Measurements from ENCODE around the gene ABCB4. TPM values are rescaled to one million over a fixed set of nuclear protein-coding genes. Genes with fewer than 3 reads are reported as not detected.

The ABCB4 gene
- total RNA-seq = 5.7 and 6.8 TPM in 2 replicates

DNA sequence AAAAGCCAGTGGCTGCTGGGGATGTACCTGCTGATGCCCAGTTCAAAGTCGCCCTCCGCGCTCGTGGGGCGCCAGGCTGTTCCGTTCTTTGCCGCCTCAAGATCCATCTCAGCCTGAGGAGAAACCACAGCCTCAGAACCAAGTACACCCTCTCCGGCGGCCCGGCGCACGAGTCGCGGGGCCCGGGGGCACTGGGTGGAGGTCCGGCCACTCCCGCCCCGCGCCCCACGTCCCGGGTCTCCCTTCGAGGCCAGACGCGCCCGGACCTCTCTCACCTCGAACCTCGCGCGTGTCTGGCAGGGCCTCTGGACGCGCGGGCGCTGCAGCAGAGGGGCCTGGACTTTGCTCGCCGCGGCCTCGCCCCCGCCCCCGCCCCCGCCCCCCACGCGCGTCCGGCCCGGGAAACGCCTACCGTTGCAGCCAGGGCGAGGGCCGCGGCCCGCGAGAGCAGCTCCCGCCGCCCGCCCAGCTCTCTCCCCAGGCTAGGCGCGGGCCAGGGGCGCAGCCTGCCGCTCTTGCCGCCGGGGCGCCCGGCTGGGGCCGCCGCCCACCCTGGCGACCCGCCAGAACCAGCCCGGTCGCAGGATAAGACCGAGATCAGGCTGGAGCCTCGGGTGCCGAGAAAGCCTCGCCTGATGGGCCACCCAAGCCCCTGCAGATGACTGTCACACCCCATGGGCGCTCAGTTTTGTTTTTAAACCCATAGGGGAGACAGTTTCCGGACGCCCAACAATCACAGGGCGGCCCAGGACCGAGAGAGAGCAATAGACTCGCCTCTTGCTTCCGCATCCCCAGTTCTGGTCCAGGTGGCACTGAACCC lies at the start of gene ABCB4:
TSS of gene ABCB4 (minus strand) at position 322 of the 820 bp plus-strand sequence. CDS start at position 107, 215 bp downstream.

Other genes starting within 250 kb of the ABCB4 start
- 15.3 and 25.2 TPM in 2 replicates for gene CROT, start 130.0 kb downstream of the ABCB4 start, total RNA-seq
- gene ABCB1, start 125.2 kb upstream of the ABCB4 start, total RNA-seq = 3.8 and 24.0 TPM in 2 replicates
- gene RUNDC3B, start 152.7 kb upstream of the ABCB4 start, total RNA-seq = 1.2 and 1.3 TPM in 2 replicates